Transverse colon (tissue), 4 donors: Measurements from ENCODE around the gene TLR3. TPM values are rescaled to one million over a fixed set of nuclear protein-coding genes. Genes with fewer than 3 reads are reported as not detected.

Source experiments
- DNase-seq: peaks from one replicate; pipeline ENCODE4 v3.0.0-alpha.2; 2019
- H3K27ac ChIP-seq, 4 donors: fragments of 200-600 bp; sonication (generic); 2 replicates each; pipeline ENCODE4 v1.5.1; 2016 to 2018; ENCODE audit warnings: inconsistent platforms in 4 of 4
- H3K27me3 ChIP-seq: fragments of 200-600 bp; sonication (generic); 2 replicates; pipeline ENCODE4 v1.5.1; 2017; ENCODE audit warnings: inconsistent platforms
- H3K36me3 ChIP-seq, 4 donors: fragments of 200-600 bp; sonication (generic); 2 replicates each; pipeline ENCODE4 v1.5.1; 2017 to 2019; ENCODE audit warnings: inconsistent platforms in 4 of 4
- H3K4me1 ChIP-seq, 4 donors: fragments of 200-600 bp; sonication (generic); 2 replicates each; pipeline ENCODE4 v1.5.1; 2017 to 2020; ENCODE audit warnings: inconsistent platforms in 4 of 4
- H3K4me3 ChIP-seq, 4 donors: fragments of 200-600 bp; sonication (generic); 1 replicate in 1 of 4; 2 replicates in 3 of 4; pipeline versions ENCODE4 v1.5.1 to v1.6.1; 2017 to 2019; ENCODE audit warnings: inconsistent platforms in 4 of 4
- H3K9me3 ChIP-seq, 2 donors: fragments of 200-600 bp; sonication (generic); 2 replicates each; pipeline ENCODE4 v1.5.1; 2017 to 2019; ENCODE audit warnings: inconsistent platforms in 2 of 2
- POLR2A ChIP-seq: fragments of 450-650 bp; IDR thresholded peaks from one replicate; pipeline ENCODE4 v1.6.1; 2016; ENCODE audit warnings: antibody characterized with exemption, mild to moderate bottlenecking, moderate library complexity
- WGBS, 2 donors: methylation state at CpG; one replicate each; pipeline ENCODE4 v1.1.5; 2018; ENCODE audit warnings: low coverage in 1 of 2; 5-methylcytosine and 5-hydroxymethylcytosine counted together
- in situ Hi-C, 4 donors: fragments of 200-750 bp; cut with MboI; loops; one replicate each; pipeline versions ENCODE4 v1.15.0 to v1.15.1; 2017; ENCODE audit warnings: low sequenced_read_pairs in 3 of 4, low pct_ligation_motif_present in 1 of 4, low pct_unique_long_range_greater_than_20kb in 1 of 4
- intact Hi-C: fragments of 100-400 bp; cut with DNase I; formaldehyde crosslinking; loops from one replicate; pipeline ENCODE4 v1.15.1; 2023; ENCODE audit warnings: low total_unique reads
- small RNA-seq, 4 donors: library from RNA; depleted of rRNA; stranded (forward); fragments of <200 nt; gene quantifications; one replicate each; pipeline ENCODE3, GENCODE V24; 2016
- total RNA-seq, 4 donors: library from RNA; depleted of rRNA; stranded (reverse); fragments of >200 nt; gene quantifications; one replicate each; pipeline ENCODE4 v1.1.0, GENCODE V29; 2016
- TF ChIP-seq, protein P1 (sequence below), 5 experiments: fragments of 200-600 bp in 3 of 5; fragments of 450-650 bp in 2 of 5; sonication (generic) in 3 of 5; IDR thresholded peaks; 1 replicate in 2 of 5; 2 replicates in 3 of 5; pipeline ENCODE4 v1.5.1; 2016 to 2017; ENCODE audit warnings: antibody characterized with exemption in 5 of 5, inconsistent platforms in 3 of 5, mild to moderate bottlenecking in 2 of 5, moderate library complexity in 1 of 5

The TLR3 gene
- total RNA-seq, 4 donors from 2014 or later: 0.20 to 20.1 (median 9.8) TPM

DNA sequence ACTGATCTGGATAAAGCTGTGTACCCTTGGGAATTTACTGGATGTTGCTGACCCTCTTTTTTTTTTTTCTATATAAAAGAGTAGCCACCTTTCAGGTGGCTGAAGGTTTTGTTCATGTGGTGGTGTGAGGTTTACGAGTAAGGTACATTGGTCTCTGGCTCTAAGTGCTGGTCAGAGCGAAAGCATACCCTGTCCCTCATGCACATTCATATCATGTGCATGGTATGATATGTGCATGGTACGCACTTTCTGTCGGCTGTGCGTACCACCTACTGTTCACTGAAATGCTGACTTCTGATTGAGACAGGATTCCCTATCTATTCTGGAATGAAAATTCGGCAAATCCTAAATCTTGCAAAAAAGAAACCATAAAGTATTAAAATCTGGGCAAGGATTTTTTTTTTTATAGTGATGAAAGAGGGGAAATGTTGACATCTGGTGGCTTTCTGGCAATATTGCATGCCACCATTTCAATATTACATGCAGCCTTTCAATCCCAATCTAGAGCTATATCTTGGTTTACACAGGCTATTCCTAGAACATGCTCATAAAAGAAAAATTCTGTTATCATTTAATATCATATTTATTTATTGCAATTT is 68.3 kb downstream of the TLR3 start:
- no peaks in the 10 kb centered on the region for H3K9me3 ChIP-seq
- TF ChIP-seq, protein P1, sequence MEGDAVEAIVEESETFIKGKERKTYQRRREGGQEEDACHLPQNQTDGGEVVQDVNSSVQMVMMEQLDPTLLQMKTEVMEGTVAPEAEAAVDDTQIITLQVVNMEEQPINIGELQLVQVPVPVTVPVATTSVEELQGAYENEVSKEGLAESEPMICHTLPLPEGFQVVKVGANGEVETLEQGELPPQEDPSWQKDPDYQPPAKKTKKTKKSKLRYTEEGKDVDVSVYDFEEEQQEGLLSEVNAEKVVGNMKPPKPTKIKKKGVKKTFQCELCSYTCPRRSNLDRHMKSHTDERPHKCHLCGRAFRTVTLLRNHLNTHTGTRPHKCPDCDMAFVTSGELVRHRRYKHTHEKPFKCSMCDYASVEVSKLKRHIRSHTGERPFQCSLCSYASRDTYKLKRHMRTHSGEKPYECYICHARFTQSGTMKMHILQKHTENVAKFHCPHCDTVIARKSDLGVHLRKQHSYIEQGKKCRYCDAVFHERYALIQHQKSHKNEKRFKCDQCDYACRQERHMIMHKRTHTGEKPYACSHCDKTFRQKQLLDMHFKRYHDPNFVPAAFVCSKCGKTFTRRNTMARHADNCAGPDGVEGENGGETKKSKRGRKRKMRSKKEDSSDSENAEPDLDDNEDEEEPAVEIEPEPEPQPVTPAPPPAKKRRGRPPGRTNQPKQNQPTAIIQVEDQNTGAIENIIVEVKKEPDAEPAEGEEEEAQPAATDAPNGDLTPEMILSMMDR (IDR thresholded peaks at IDR 0.05): peak; percentile 69 to 77 (median 75)
- no peak for TF ChIP-seq POLR2A
- no peaks in the 10 kb centered on the region for H3K36me3 ChIP-seq
- peaks cover 0 to 8% (median 2%) of the 10 kb centered on the region in 4 donors for H3K4me1 ChIP-seq
- no peaks in the 10 kb centered on the region for H3K27me3 ChIP-seq
- 61% methylated on average over 4 to 6 of the region's 6 CpGs for WGBS, 2 donors
- H3K4me3 ChIP-seq: no peak overlapping the region
- no peak for DNase-seq
- intact Hi-C loops: loop anchor here (5.0 kb wide), 1 partner anchor 70 kb away; the partner anchor contains the start of gene TLR3
- H3K27ac ChIP-seq: no peak overlapping the region
- in situ Hi-C loops: loop anchor here in 1 of 4 donors (5.0 kb wide), 1 partner anchor 65 kb away; no protein-coding TSS in a partner anchor

Small RNA genes within 50 kb of the gene (small RNA-seq; reads per million reads assigned to genes)
- gene RF00322: 0 reads per million in 4 donors
- 0 reads per million in 4 donors for gene RNU4-64P

Other genes with a start within 250 kb of the TLR3 start
- 10 to 100 TPM; 10.8 to 20.1 (median 16.2) TPM for gene FAM149A, start 35.5 kb downstream of the TLR3 start, total RNA-seq
- 10 to 100 TPM; 44.0 to 83.8 (median 61.3) TPM for gene CYP4V2, start 122.4 kb downstream of the TLR3 start, total RNA-seq
- gene KLKB1, start 158.4 kb downstream of the TLR3 start, total RNA-seq: 1 to 10 TPM in 3 of 4 donors, not detected in 1; 1.7 to 2.0 (median 1.9) TPM
- gene F11, start 197.0 kb downstream of the TLR3 start, total RNA-seq: not detected